CD8-positive, alpha-beta memory T cell (primary cell): ENCODE measurements around the gene GEMIN5. TPM values are rescaled to one million over a fixed set of nuclear protein-coding genes. Genes with fewer than 3 reads are reported as not detected.

Source experiments
- CTCF ChIA-PET: fragments of 350-600 bp; sonication (Branson Sonifier 250); formaldehyde crosslinking; loops from one replicate; lab custom pipeline; 2021; ENCODE audit warnings: antibody characterized with exemption; lab: Charles Lee
- POLR2A ChIA-PET: fragments of 350-600 bp; sonication (Branson Sonifier 250); formaldehyde crosslinking; loops from one replicate; lab custom pipeline; 2021; ENCODE audit warnings: antibody characterized with exemption; lab: Charles Lee
- DNase-seq, 5 donors: peaks; one replicate each; pipeline versions ENCODE4 v3.0.0 to v3.0.0-alpha.2; 2020 to 2022; ENCODE audit warnings: mixed read lengths in 1 of 5
- H3K27ac ChIP-seq: one replicate; pipeline ENCODE4 v1.7.0; 2013; ENCODE audit warnings: low read depth, mild to moderate bottlenecking, low read length, moderate library complexity
- H3K27me3 ChIP-seq: 2 replicates; pipeline ENCODE4 v1.7.0; 2013; ENCODE audit warnings: low read length, mild to moderate bottlenecking; ENCODE audit not compliant: insufficient read depth, poor library complexity, severe bottlenecking
- H3K36me3 ChIP-seq: 2 replicates; pipeline ENCODE4 v1.7.0; 2013; ENCODE audit warnings: mild to moderate bottlenecking, low read length, moderate library complexity; ENCODE audit not compliant: insufficient read depth
- H3K4me1 ChIP-seq: 2 replicates; pipeline ENCODE4 v1.7.0; 2013; ENCODE audit warnings: mild to moderate bottlenecking, low read length, moderate library complexity; ENCODE audit not compliant: insufficient read depth
- H3K4me3 ChIP-seq: 2 replicates; pipeline ENCODE4 v1.7.0; 2013; ENCODE audit warnings: mild to moderate bottlenecking, low read length
- H3K9me3 ChIP-seq: 2 replicates; pipeline ENCODE4 v1.7.0; 2013; ENCODE audit warnings: mild to moderate bottlenecking, low read length
- H3K27ac Mint-ChIP-seq, 8 donors: one replicate each; pipeline ENCODE4 v1.8.0; 2020 to 2021; ENCODE audit warnings: mixed read lengths in 8 of 8, mild to moderate bottlenecking in 6 of 8, inconsistent platforms in 3 of 8, moderate library complexity in 3 of 8
- H3K27me3 Mint-ChIP-seq, 2 donors: one replicate each; pipeline ENCODE4 v1.8.0; 2020 to 2021; ENCODE audit warnings: mixed read lengths in 2 of 2, mild to moderate bottlenecking in 1 of 2, moderate library complexity in 1 of 2
- H3K36me3 Mint-ChIP-seq, 3 donors: one replicate each; pipeline ENCODE4 v1.8.0; 2020 to 2021; ENCODE audit warnings: mixed read lengths in 3 of 3, inconsistent platforms in 1 of 3, mild to moderate bottlenecking in 1 of 3
- H3K4me1 Mint-ChIP-seq, 3 donors: one replicate each; pipeline ENCODE4 v1.8.0; 2020 to 2021; ENCODE audit warnings: mixed read lengths in 3 of 3, inconsistent platforms in 1 of 3, mild to moderate bottlenecking in 1 of 3
- H3K4me3 Mint-ChIP-seq, 7 donors: one replicate each; pipeline ENCODE4 v1.8.0; 2020 to 2021; ENCODE audit warnings: mixed read lengths in 7 of 7, mild to moderate bottlenecking in 6 of 7, moderate library complexity in 4 of 7, inconsistent platforms in 2 of 7
- H3K9me3 Mint-ChIP-seq, 5 donors: one replicate each; pipeline ENCODE4 v1.8.0; 2020 to 2022; ENCODE audit warnings: mixed read lengths in 5 of 5, mild to moderate bottlenecking in 3 of 5, moderate library complexity in 2 of 5, inconsistent platforms in 1 of 5
- polyA plus RNA-seq: library from polyadenylated mRNA; unstranded; fragments of 300-500 nt; fragmentation: Illumina TruSeq; gene quantifications from one replicate; pipeline ENCODE4 v1.2.3, GENCODE V29; 2021
- total RNA-seq, 2 experiments: library from RNA; stranded (reverse); gene quantifications; one replicate each; pipeline ENCODE4 v1.2.3, GENCODE V29; 2021

Gene GEMIN5
- total and polyA plus RNA-seq, 3 experiments from 2014 or later: 10.8 to 45.2 (median 42.1) TPM

GRCh38 chr5:154873791-154874331 is 64.2 kb downstream of the GEMIN5 start:
- Mint-ChIP-seq H3K27ac (peak overlapping the region in 2 of 8 donors; percentile 10 to 45), H3K36me3 (peaks cover 39 to 74% (median 45%) of the 10 kb centered on the region in 3 donors), H3K4me1 (peaks cover 0 to 3% (median under 1%) of the 10 kb centered on the region in 3 donors), H3K27me3 (no peaks in the 10 kb centered on the region), H3K9me3 (peaks cover 1 to 12% (median 5%) of the 10 kb centered on the region in 5 donors), H3K4me3 (no peak overlapping the region)
- Histone ChIP-seq H3K4me1 (no peaks in the 10 kb centered on the region), H3K4me3 (no peak overlapping the region), H3K9me3 (no peaks in the 10 kb centered on the region), H3K27me3 (no peaks in the 10 kb centered on the region), H3K27ac (no peak overlapping the region), H3K36me3 (peaks cover 46% of the 10 kb centered on the region)
- ChIA-PET CTCF (no interaction called here), POLR2A (no interaction called here)
- DNase-seq: no peak

GRCh38 chr5:154871734-154872133 is 66.3 kb downstream of the GEMIN5 start:
- H3K27ac ChIP-seq: no peak overlapping the region
- no peaks in the 10 kb centered on the region for H3K4me1 ChIP-seq
- Mint-ChIP-seq H3K4me1 (peaks cover 5 to 14% (median 12%) of the 10 kb centered on the region in 3 donors), H3K27ac (peak overlapping the region in 1 of 8 donors; percentile 42), H3K9me3 (no peaks in the 10 kb centered on the region), H3K36me3 (peaks cover 29 to 77% (median 42%) of the 10 kb centered on the region in 3 donors), H3K27me3 (no peaks in the 10 kb centered on the region), H3K4me3 (no peak overlapping the region)
- no peak overlapping the region for H3K4me3 ChIP-seq
- ChIA-PET POLR2A (no interaction called here), CTCF (no interaction called here)
- H3K27me3 ChIP-seq: no peaks in the 10 kb centered on the region
- peaks cover 51% of the 10 kb centered on the region for H3K36me3 ChIP-seq
- H3K9me3 ChIP-seq: no peaks in the 10 kb centered on the region
- DNase-seq: no peak

- Mint-ChIP-seq H3K27me3 (no peaks in the 10 kb centered on the region), H3K4me1 (peaks cover 11 to 29% (median 26%) of the 10 kb centered on the region in 3 donors), H3K4me3 (peak overlapping the region in 1 of 7 donors; percentile 26), H3K9me3 (no peaks in the 10 kb centered on the region), H3K27ac (peak overlapping the region in 3 of 8 donors; percentile 17 to 41 (median 32)), H3K36me3 (peaks cover 8 to 76% (median 30%) of the 10 kb centered on the region in 3 donors)
- ChIA-PET POLR2A (no interaction called here), CTCF (interaction anchor here (1.0 to 1.5 kb wide), 2 partner anchors 23 to 219 kb away, joined by 3 to 9 read pairs; no protein-coding TSS in a partner anchor)
- no peaks in the 10 kb centered on the region for H3K9me3 ChIP-seq
- no peaks in the 10 kb centered on the region for H3K27me3 ChIP-seq
- no peak overlapping the region for H3K4me3 ChIP-seq
- no peaks in the 10 kb centered on the region for H3K4me1 ChIP-seq
- H3K36me3 ChIP-seq: peaks cover 44% of the 10 kb centered on the region
- DNase-seq: peak in 1 of 5 donors; percentile 18
- H3K27ac ChIP-seq: no peak overlapping the region
Observed at GRCh38 chr5:154868702-154869101, 69.3 kb downstream of the GEMIN5 start.

GRCh38 chr5:154866841-154867240 is 71.2 kb downstream of the GEMIN5 start:
- Mint-ChIP-seq H3K27me3 (no peaks in the 10 kb centered on the region), H3K27ac (peak overlapping the region in 4 of 8 donors; percentile 4 to 83 (median 44)), H3K9me3 (no peaks in the 10 kb centered on the region), H3K4me1 (peaks cover 27 to 47% (median 44%) of the 10 kb centered on the region in 3 donors), H3K4me3 (no peak overlapping the region), H3K36me3 (peaks cover 0 to 73% (median 23%) of the 10 kb centered on the region in 3 donors)
- Histone ChIP-seq H3K27ac (no peak overlapping the region), H3K27me3 (no peaks in the 10 kb centered on the region), H3K4me1 (peaks cover 16% of the 10 kb centered on the region), H3K4me3 (no peak overlapping the region), H3K9me3 (no peaks in the 10 kb centered on the region), H3K36me3 (peaks cover 40% of the 10 kb centered on the region)
- ChIA-PET CTCF (interaction anchor here (0.6 to 1.0 kb wide), 2 partner anchors 65 to 129 kb away, joined by 3 read pairs; no protein-coding TSS in a partner anchor), POLR2A (interaction anchor here (0.8 kb wide), 1 partner anchor 8 kb away, joined by 3 read pairs; the partner anchor contains the start of gene CNOT8)
- DNase-seq: no peak

GRCh38 chr5:154865466-154866184 is 72.4 kb downstream of the GEMIN5 start:
- H3K27ac ChIP-seq: no peak overlapping the region
- no peak overlapping the region for H3K4me3 Mint-ChIP-seq
- peaks cover 27% of the 10 kb centered on the region for H3K4me1 ChIP-seq
- no peaks in the 10 kb centered on the region for H3K27me3 ChIP-seq
- DNase-seq: no peak
- peaks cover 30% of the 10 kb centered on the region for H3K36me3 ChIP-seq
- H3K27me3 Mint-ChIP-seq: no peaks in the 10 kb centered on the region
- peak overlapping the region in 3 of 8 donors; percentile 29 to 68 (median 68) for H3K27ac Mint-ChIP-seq
- CTCF ChIA-PET: no interaction called here
- H3K9me3 Mint-ChIP-seq: no peaks in the 10 kb centered on the region
- H3K36me3 Mint-ChIP-seq: peaks cover 0 to 66% (median 17%) of the 10 kb centered on the region in 3 donors
- H3K4me1 Mint-ChIP-seq: peaks cover 34 to 60% (median 54%) of the 10 kb centered on the region in 3 donors
- no peak overlapping the region for H3K4me3 ChIP-seq
- POLR2A ChIA-PET: no interaction called here
- H3K9me3 ChIP-seq: no peaks in the 10 kb centered on the region

GRCh38 chr5:154863291-154864080 is 74.5 kb downstream of the GEMIN5 start:
- Mint-ChIP-seq H3K9me3 (no peaks in the 10 kb centered on the region), H3K36me3 (peaks cover 0 to 68% (median 15%) of the 10 kb centered on the region in 3 donors), H3K4me3 (peak overlapping the region in 3 of 7 donors; percentile 5 to 56 (median 6)), H3K27ac (peak overlapping the region in 3 of 8 donors; percentile 6 to 72 (median 61)), H3K4me1 (peaks cover 49 to 67% (median 63%) of the 10 kb centered on the region in 3 donors), H3K27me3 (no peaks in the 10 kb centered on the region)
- H3K36me3 ChIP-seq: peaks cover 24% of the 10 kb centered on the region
- no peaks in the 10 kb centered on the region for H3K9me3 ChIP-seq
- H3K4me1 ChIP-seq: peaks cover 36% of the 10 kb centered on the region
- no peak overlapping the region for H3K4me3 ChIP-seq
- POLR2A ChIA-PET: interaction anchor here (0.7 kb wide), 1 partner anchor 20 kb away, joined by 3 read pairs; no protein-coding TSS in a partner anchor
- CTCF ChIA-PET: no interaction called here
- no peak overlapping the region for H3K27ac ChIP-seq
- no peaks in the 10 kb centered on the region for H3K27me3 ChIP-seq
- no peak for DNase-seq

- peaks cover 22% of the 10 kb centered on the region for H3K36me3 ChIP-seq
- no peak overlapping the region for H3K4me3 ChIP-seq
- no peaks in the 10 kb centered on the region for H3K27me3 ChIP-seq
- no peak overlapping the region for H3K27ac ChIP-seq
- H3K27me3 Mint-ChIP-seq: no peaks in the 10 kb centered on the region
- H3K36me3 Mint-ChIP-seq: peaks cover 0 to 71% (median 15%) of the 10 kb centered on the region in 3 donors
- H3K9me3 ChIP-seq: no peaks in the 10 kb centered on the region
- peaks cover 49 to 66% (median 62%) of the 10 kb centered on the region in 3 donors for H3K4me1 Mint-ChIP-seq
- H3K27ac Mint-ChIP-seq: peak overlapping the region in 5 of 8 donors; percentile 12 to 74 (median 29)
- CTCF ChIA-PET: no interaction called here
- peak overlapping the region in 6 of 7 donors; percentile 5 to 58 (median 30) for H3K4me3 Mint-ChIP-seq
- POLR2A ChIA-PET: no interaction called here
- no peaks in the 10 kb centered on the region for H3K9me3 Mint-ChIP-seq
- DNase-seq: no peak
- H3K4me1 ChIP-seq: peaks cover 36% of the 10 kb centered on the region
Observed at GRCh38 chr5:154862766-154863165, 75.2 kb downstream of the GEMIN5 start.
